Transverse colon (tissue), 4 donors: Measurements from ENCODE around the gene P2RX4.

ENCODE experiments used
- POLR2A ChIP-seq: fragments of 450-650 bp; IDR thresholded peaks from one replicate; pipeline ENCODE4 v1.6.1; 2016; ENCODE audit warnings: antibody characterized with exemption, mild to moderate bottlenecking, moderate library complexity
- POLR2AphosphoS5 ChIP-seq, 3 donors: sonication (generic); formaldehyde crosslinking; IDR thresholded peaks; one replicate each; pipeline ENCODE4 v1.6.1; 2016; ENCODE audit warnings: antibody characterized with exemption in 3 of 3
- TF ChIP-seq, protein P1 (sequence below), 5 experiments: fragments of 200-600 bp in 3 of 5; fragments of 450-650 bp in 2 of 5; sonication (generic) in 3 of 5; IDR thresholded peaks; 1 replicate in 2 of 5; 2 replicates in 3 of 5; pipeline ENCODE4 v1.5.1; 2016 to 2017; ENCODE audit warnings: antibody characterized with exemption in 5 of 5, inconsistent platforms in 3 of 5, mild to moderate bottlenecking in 2 of 5, moderate library complexity in 1 of 5

GRCh38 chr12:121198949-121199348 lies 11.0 kb upstream of the P2RX4 start:
- TF ChIP-seq, protein P1, sequence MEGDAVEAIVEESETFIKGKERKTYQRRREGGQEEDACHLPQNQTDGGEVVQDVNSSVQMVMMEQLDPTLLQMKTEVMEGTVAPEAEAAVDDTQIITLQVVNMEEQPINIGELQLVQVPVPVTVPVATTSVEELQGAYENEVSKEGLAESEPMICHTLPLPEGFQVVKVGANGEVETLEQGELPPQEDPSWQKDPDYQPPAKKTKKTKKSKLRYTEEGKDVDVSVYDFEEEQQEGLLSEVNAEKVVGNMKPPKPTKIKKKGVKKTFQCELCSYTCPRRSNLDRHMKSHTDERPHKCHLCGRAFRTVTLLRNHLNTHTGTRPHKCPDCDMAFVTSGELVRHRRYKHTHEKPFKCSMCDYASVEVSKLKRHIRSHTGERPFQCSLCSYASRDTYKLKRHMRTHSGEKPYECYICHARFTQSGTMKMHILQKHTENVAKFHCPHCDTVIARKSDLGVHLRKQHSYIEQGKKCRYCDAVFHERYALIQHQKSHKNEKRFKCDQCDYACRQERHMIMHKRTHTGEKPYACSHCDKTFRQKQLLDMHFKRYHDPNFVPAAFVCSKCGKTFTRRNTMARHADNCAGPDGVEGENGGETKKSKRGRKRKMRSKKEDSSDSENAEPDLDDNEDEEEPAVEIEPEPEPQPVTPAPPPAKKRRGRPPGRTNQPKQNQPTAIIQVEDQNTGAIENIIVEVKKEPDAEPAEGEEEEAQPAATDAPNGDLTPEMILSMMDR (IDR thresholded peaks at IDR 0.05) = no peak
- TF ChIP-seq POLR2AphosphoS5 (IDR thresholded peaks at IDR 0.05) (no peak), POLR2A (no peak)
